GM12873 (cell line): ENCODE results near the gene AUTS2.

Source experiments
- CTCF ChIP-seq: IDR thresholded peaks from 2 replicates; pipeline ENCODE4 v1.5.1; 2012; ENCODE audit warnings: low read depth, mild to moderate bottlenecking, moderate library complexity, low read length, control low read depth; ENCODE audit not compliant: insufficient read depth; ENCODE audit errors: missing control alignments

The AUTS2 gene

GRCh38 chr7:69575651-69576050 lies 22.6 kb upstream of the AUTS2 start:
- TF ChIP-seq CTCF: no peak

DNA sequence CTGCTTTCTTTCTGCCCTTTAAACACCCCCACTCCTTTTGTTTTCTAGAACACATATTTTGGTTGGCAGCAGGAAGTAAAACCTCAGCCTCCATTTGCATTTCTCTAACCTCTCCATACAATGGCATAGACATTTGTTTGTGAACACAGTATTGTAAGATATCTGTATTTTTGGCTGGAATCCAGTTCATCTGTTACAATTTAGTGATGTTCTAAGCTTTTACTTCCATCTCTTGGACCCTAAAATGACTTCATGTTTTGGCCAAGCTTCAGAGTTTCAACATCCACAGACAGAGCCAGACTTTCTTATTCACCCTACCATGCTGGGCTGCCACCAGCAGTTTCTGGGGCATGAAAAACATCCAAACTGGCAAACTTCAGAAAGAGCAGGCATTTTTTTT lies 21.1 kb upstream of the AUTS2 start:
- no peak for TF ChIP-seq CTCF

GRCh38 chr7:69585169-69585568 lies 13.1 kb upstream of the AUTS2 start:
- no peak for TF ChIP-seq CTCF

- no peak for TF ChIP-seq CTCF
Measured at GRCh38 chr7:69586321-69586720, 12.0 kb upstream of the AUTS2 start.

- TF ChIP-seq CTCF: no peak
Measured at GRCh38 chr7:69588773-69589172, 9.5 kb upstream of the AUTS2 start.

GRCh38 chr7:69591805-69592204 lies 6.5 kb upstream of the AUTS2 start:
- no peak for TF ChIP-seq CTCF

DNA sequence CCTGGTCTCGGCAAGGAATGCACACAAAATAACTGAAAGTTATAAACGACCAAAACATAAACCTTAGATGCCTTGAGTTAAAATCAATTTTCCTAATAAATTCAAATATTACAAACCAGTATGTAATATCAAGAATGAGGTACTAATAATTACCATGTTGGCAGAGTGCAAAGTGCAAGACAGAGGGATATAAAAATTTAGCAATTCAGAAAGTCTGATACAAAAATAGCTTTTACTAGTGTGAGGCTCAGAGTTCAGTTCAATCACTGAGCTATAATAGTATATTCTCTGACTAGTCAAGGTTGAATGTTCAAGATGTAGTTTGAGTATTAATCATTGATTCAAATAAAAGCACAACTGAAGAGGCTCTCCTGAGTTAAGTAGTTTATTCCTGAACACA lies 4.8 kb upstream of the AUTS2 start:
- no peak for TF ChIP-seq CTCF

DNA sequence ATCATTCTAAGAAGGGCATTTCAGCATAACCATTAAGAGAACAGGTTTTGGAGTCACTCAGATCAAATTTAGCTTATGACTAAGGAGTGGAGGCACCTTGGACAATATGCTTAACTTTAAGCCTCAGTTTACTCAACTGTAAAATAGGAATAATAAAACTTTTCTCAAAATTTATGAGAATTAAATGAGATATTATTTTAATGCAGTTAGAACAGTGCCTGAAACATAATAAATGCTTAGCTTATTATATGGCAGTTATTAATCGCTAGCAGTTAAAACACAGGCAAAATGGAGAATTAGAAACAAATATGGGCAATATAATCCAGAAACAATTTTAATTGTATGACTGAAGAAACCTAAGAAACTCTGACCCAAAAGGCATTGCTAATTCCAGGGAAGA lies 2.9 kb upstream of the AUTS2 start:
- no peak for TF ChIP-seq CTCF
